Trophoblast cell (in vitro differentiated cells and primary cell): ENCODE measurements around the gene MYOCD.

Experiments
- DNase-seq, 2 donors: peaks; one replicate each; pipeline ENCODE4 v3.0.0-alpha.2; 2016
- H2AFZ ChIP-seq: 2 replicates; pipeline ENCODE4 v1.6.1; 2013; ENCODE audit warnings: low read length, moderate library complexity, mild to moderate bottlenecking; ENCODE audit not compliant: insufficient read depth, poor library complexity
- H2AK5ac ChIP-seq: 2 replicates; pipeline ENCODE4 v1.6.1; 2013; ENCODE audit warnings: mild to moderate bottlenecking, low read length
- H2BK120ac ChIP-seq: 2 replicates; pipeline ENCODE4 v1.6.1; 2013; ENCODE audit warnings: low read length, mild to moderate bottlenecking, moderate library complexity; ENCODE audit not compliant: insufficient read depth, poor library complexity
- H2BK12ac ChIP-seq: 2 replicates; pipeline ENCODE4 v1.6.1; 2013; ENCODE audit warnings: mild to moderate bottlenecking, low read length, moderate library complexity
- H2BK5ac ChIP-seq: 2 replicates; pipeline ENCODE4 v1.6.1; 2013; ENCODE audit warnings: low read length, low read depth, moderate library complexity, mild to moderate bottlenecking; ENCODE audit not compliant: poor library complexity
- H3K14ac ChIP-seq: 2 replicates; pipeline ENCODE4 v1.6.1; 2013; ENCODE audit warnings: mild to moderate bottlenecking, low read length
- H3K18ac ChIP-seq: 2 replicates; pipeline ENCODE4 v1.6.1; 2013; ENCODE audit warnings: mild to moderate bottlenecking, low read length
- H3K23ac ChIP-seq: 2 replicates; pipeline ENCODE4 v1.6.1; 2013; ENCODE audit warnings: low read length
- H3K27ac ChIP-seq: 2 replicates; pipeline ENCODE4 v1.5.1; 2013; ENCODE audit warnings: low read depth, mild to moderate bottlenecking, inconsistent platforms, low read length, moderate library complexity
- H3K27me3 ChIP-seq: 2 replicates; pipeline ENCODE4 v1.6.1; 2013; ENCODE audit warnings: inconsistent platforms, mild to moderate bottlenecking, low read length, moderate library complexity; ENCODE audit not compliant: insufficient read depth
- H3K36me3 ChIP-seq, 2 experiments: 1 replicate in 1 of 2; 2 replicates in 1 of 2; pipeline ENCODE4 v1.6.1; 2013; ENCODE audit warnings: low read length in 2 of 2, mild to moderate bottlenecking in 2 of 2, moderate library complexity in 1 of 2; ENCODE audit not compliant: insufficient read depth in 2 of 2, control insufficient read depth in 1 of 2
- H3K4ac ChIP-seq: 2 replicates; pipeline ENCODE4 v1.6.1; 2013; ENCODE audit warnings: low read depth, mild to moderate bottlenecking, low read length, moderate library complexity
- H3K4me1 ChIP-seq, 2 experiments: 1 replicate in 1 of 2; 2 replicates in 1 of 2; pipeline ENCODE4 v1.6.1; 2013; ENCODE audit warnings: low read length in 2 of 2, mild to moderate bottlenecking in 2 of 2, moderate library complexity in 1 of 2; ENCODE audit not compliant: insufficient read depth in 2 of 2, control insufficient read depth in 1 of 2
- H3K4me2 ChIP-seq: 2 replicates; pipeline ENCODE4 v1.6.1; 2013; ENCODE audit warnings: inconsistent platforms, mild to moderate bottlenecking, low read length, moderate library complexity
- H3K4me3 ChIP-seq: 2 replicates; pipeline ENCODE4 v1.5.1; 2013; ENCODE audit warnings: mild to moderate bottlenecking, low read depth, low read length, inconsistent platforms
- H3K79me1 ChIP-seq: one replicate; pipeline ENCODE4 v1.6.1; 2013; ENCODE audit warnings: low read length
- H3K79me2 ChIP-seq: 2 replicates; pipeline ENCODE4 v1.6.1; 2013; ENCODE audit warnings: low read length, mild to moderate bottlenecking; ENCODE audit not compliant: control insufficient read depth, insufficient read depth, poor library complexity
- H3K9ac ChIP-seq: 2 replicates; pipeline ENCODE4 v1.6.1; 2013; ENCODE audit warnings: mild to moderate bottlenecking, low read length
- H3K9me3 ChIP-seq: 2 replicates; pipeline ENCODE4 v1.6.1; 2013; ENCODE audit warnings: low read depth, mild to moderate bottlenecking, control low read depth, inconsistent platforms, low read length; ENCODE audit not compliant: insufficient read depth
- H4K12ac ChIP-seq: 2 replicates; pipeline ENCODE4 v1.6.1; 2013; ENCODE audit warnings: low read depth, mild to moderate bottlenecking, low read length, moderate library complexity
- H4K8ac ChIP-seq: 2 replicates; pipeline ENCODE4 v1.6.1; 2013; ENCODE audit warnings: low read depth, mild to moderate bottlenecking, low read length, moderate library complexity
- H4K91ac ChIP-seq: one replicate; pipeline ENCODE4 v1.6.1; 2013; ENCODE audit warnings: low read depth, mild to moderate bottlenecking, low read length, moderate library complexity
- WGBS: extraction: QIAGEN DNeasy Blood & Tissue Kit; methylation state at CpG from one replicate; pipeline ENCODE4 v1.1.7; 2013; ENCODE audit warnings: missing lambda C conversion rate; ENCODE audit not compliant: insufficient read length, insufficient coverage; ENCODE audit errors: extremely low coverage; 5-methylcytosine and 5-hydroxymethylcytosine counted together

MYOCD gene

GRCh38 chr17:12744786-12745185 lies 79.1 kb downstream of the MYOCD start:
- no CpG with 5 or more reads among the region's 1 CpG for WGBS
- H3K27ac ChIP-seq, result no peak overlapping the region
- no peaks in the 10 kb centered on the region for H3K9me3 ChIP-seq
- no peak overlapping the region for H3K9ac ChIP-seq
- H3K4me2 ChIP-seq, result no peak overlapping the region
- H3K79me1 ChIP-seq, result no peaks in the 10 kb centered on the region
- H3K14ac ChIP-seq, result no peak overlapping the region
- H3K4me1 ChIP-seq, result peaks cover 10 to 11% of the 10 kb centered on the region in 2 experiments
- no peak overlapping the region for H3K23ac ChIP-seq
- no peak for DNase-seq
- no peaks in the 10 kb centered on the region for H3K27me3 ChIP-seq
- no peak overlapping the region for H2AFZ ChIP-seq
- H3K18ac ChIP-seq, result no peak overlapping the region
- peaks cover 0 to 3% of the 10 kb centered on the region in 2 experiments for H3K36me3 ChIP-seq
- no peak overlapping the region for H2BK5ac ChIP-seq
- no peak overlapping the region for H3K4me3 ChIP-seq
- no peak overlapping the region for H2BK12ac ChIP-seq
- no peaks in the 10 kb centered on the region for H3K79me2 ChIP-seq
- no peak overlapping the region for H2AK5ac ChIP-seq
- H3K4ac ChIP-seq, result no peak overlapping the region
- H4K8ac ChIP-seq, result no peak overlapping the region
- no peak overlapping the region for H4K12ac ChIP-seq
- H4K91ac ChIP-seq, result no peak overlapping the region
- no peak overlapping the region for H2BK120ac ChIP-seq

- Histone ChIP-seq H4K12ac (no peak overlapping the region), H3K9me3 (no peaks in the 10 kb centered on the region), H3K18ac (no peak overlapping the region), H3K27me3 (no peaks in the 10 kb centered on the region), H2AK5ac (no peak overlapping the region), H4K8ac (no peak overlapping the region), H3K4me3 (no peak overlapping the region), H3K4me2 (no peak overlapping the region), H3K14ac (no peak overlapping the region), H3K4ac (no peak overlapping the region), H3K9ac (no peak overlapping the region), H3K23ac (no peak overlapping the region), H2BK5ac (no peak overlapping the region), H2BK12ac (no peak overlapping the region), H3K79me2 (no peaks in the 10 kb centered on the region), H4K91ac (no peak overlapping the region), H3K79me1 (no peaks in the 10 kb centered on the region), H2BK120ac (no peak overlapping the region), H2AFZ (no peak overlapping the region), H3K27ac (no peak overlapping the region), H3K36me3 (peaks cover 0 to 5% of the 10 kb centered on the region in 2 experiments), H3K4me1 (peaks cover 10 to 11% of the 10 kb centered on the region in 2 experiments)
- DNase-seq, result no peak
- no CpG with 5 or more reads among the region's 7 CpGs for WGBS
These were observed 79.8 kb downstream of the MYOCD start for GRCh38 chr17:12745486-12745885.

- no peak overlapping the region for H3K9ac ChIP-seq
- H3K23ac ChIP-seq, result no peak overlapping the region
- no peak overlapping the region for H4K8ac ChIP-seq
- no peaks in the 10 kb centered on the region for H3K79me1 ChIP-seq
- no peaks in the 10 kb centered on the region for H3K27me3 ChIP-seq
- no peaks in the 10 kb centered on the region for H3K9me3 ChIP-seq
- H2AK5ac ChIP-seq, result no peak overlapping the region
- H2BK5ac ChIP-seq, result no peak overlapping the region
- no peak overlapping the region for H3K27ac ChIP-seq
- no peak overlapping the region for H3K4me3 ChIP-seq
- DNase-seq, result no peak
- no peak overlapping the region for H2BK12ac ChIP-seq
- H3K4me1 ChIP-seq, result no peaks in the 10 kb centered on the region
- H3K4ac ChIP-seq, result no peak overlapping the region
- H2AFZ ChIP-seq, result no peak overlapping the region
- H3K79me2 ChIP-seq, result no peaks in the 10 kb centered on the region
- no peak overlapping the region for H3K4me2 ChIP-seq
- no peak overlapping the region for H4K91ac ChIP-seq
- no peak overlapping the region for H4K12ac ChIP-seq
- no peak overlapping the region for H2BK120ac ChIP-seq
- H3K14ac ChIP-seq, result no peak overlapping the region
- H3K36me3 ChIP-seq, result peaks cover 7 to 23% of the 10 kb centered on the region in 2 experiments
- no peak overlapping the region for H3K18ac ChIP-seq
These were observed 91.1 kb downstream of the MYOCD start for GRCh38 chr17:12756786-12757185.

GRCh38 chr17:12759090-12759489 lies 93.4 kb downstream of the MYOCD start:
- no peak overlapping the region for H3K23ac ChIP-seq
- no peak overlapping the region for H3K9ac ChIP-seq
- no peak overlapping the region for H2BK12ac ChIP-seq
- no peak overlapping the region for H3K14ac ChIP-seq
- no peak overlapping the region for H2AFZ ChIP-seq
- no peaks in the 10 kb centered on the region for H3K9me3 ChIP-seq
- H3K27ac ChIP-seq, result no peak overlapping the region
- no CpG with 5 or more reads among the region's 2 CpGs for WGBS
- H2BK120ac ChIP-seq, result no peak overlapping the region
- H3K4me2 ChIP-seq, result no peak overlapping the region
- H3K79me2 ChIP-seq, result no peaks in the 10 kb centered on the region
- H3K79me1 ChIP-seq, result no peaks in the 10 kb centered on the region
- no peak overlapping the region for H4K91ac ChIP-seq
- no peak for DNase-seq
- no peaks in the 10 kb centered on the region for H3K4me1 ChIP-seq
- no peak overlapping the region for H4K8ac ChIP-seq
- H2BK5ac ChIP-seq, result no peak overlapping the region
- H3K18ac ChIP-seq, result no peak overlapping the region
- no peak overlapping the region for H3K4ac ChIP-seq
- H2AK5ac ChIP-seq, result no peak overlapping the region
- no peak overlapping the region for H3K4me3 ChIP-seq
- no peaks in the 10 kb centered on the region for H3K27me3 ChIP-seq
- no peak overlapping the region for H4K12ac ChIP-seq
- peaks cover 2 to 10% of the 10 kb centered on the region in 2 experiments for H3K36me3 ChIP-seq
